ENCODE measurements around the gene JAKMIP2. TPM values are rescaled to one million over a fixed set of nuclear protein-coding genes. Genes with fewer than 3 reads are reported as not detected.
"Not testable (repeated sequence)": the region's sequence is repeated elsewhere in the genome, so short reads cannot be mapped to it uniquely, and the experiment has no call there.

JAKMIP2 gene
- total RNA-seq, 4 donors from 2014 or later = 2.1 TPM; not detected in 2

DNA sequence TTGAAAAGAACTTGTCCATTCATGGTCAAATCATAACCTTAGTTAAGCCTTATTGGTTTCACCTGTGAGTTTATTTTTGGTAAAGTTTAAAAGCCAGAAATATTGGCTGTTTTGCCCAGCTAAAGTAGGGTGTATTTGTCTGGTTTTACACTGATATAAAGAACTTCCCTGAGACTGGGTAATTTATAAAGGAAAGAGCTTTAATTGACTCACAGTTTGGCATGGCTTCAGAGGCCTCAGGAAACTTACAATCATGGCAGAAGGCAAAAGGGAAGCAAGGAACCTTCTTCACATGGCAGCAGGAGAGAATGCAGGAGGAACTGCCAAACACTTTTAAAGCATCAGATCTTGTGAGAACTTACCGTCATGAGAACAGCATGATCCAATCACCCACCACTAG lies 55.3 kb downstream of the JAKMIP2 start:
- Histone ChIP-seq H3K27me3 (no peaks in the 10 kb centered on the region), H3K36me3 (no peaks in the 10 kb centered on the region), H3K9me3 (no peaks in the 10 kb centered on the region), H3K4me1 (no peaks in the 10 kb centered on the region), H3K4me3 (no peak overlapping the region), H3K27ac (no peak overlapping the region)
- DNase-seq = no peak
- TF ChIP-seq POLR2A (IDR thresholded peaks at IDR 0.05) = no peak
- TF ChIP-seq, protein P1, sequence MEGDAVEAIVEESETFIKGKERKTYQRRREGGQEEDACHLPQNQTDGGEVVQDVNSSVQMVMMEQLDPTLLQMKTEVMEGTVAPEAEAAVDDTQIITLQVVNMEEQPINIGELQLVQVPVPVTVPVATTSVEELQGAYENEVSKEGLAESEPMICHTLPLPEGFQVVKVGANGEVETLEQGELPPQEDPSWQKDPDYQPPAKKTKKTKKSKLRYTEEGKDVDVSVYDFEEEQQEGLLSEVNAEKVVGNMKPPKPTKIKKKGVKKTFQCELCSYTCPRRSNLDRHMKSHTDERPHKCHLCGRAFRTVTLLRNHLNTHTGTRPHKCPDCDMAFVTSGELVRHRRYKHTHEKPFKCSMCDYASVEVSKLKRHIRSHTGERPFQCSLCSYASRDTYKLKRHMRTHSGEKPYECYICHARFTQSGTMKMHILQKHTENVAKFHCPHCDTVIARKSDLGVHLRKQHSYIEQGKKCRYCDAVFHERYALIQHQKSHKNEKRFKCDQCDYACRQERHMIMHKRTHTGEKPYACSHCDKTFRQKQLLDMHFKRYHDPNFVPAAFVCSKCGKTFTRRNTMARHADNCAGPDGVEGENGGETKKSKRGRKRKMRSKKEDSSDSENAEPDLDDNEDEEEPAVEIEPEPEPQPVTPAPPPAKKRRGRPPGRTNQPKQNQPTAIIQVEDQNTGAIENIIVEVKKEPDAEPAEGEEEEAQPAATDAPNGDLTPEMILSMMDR (IDR thresholded peaks at IDR 0.05) = no peak

DNA sequence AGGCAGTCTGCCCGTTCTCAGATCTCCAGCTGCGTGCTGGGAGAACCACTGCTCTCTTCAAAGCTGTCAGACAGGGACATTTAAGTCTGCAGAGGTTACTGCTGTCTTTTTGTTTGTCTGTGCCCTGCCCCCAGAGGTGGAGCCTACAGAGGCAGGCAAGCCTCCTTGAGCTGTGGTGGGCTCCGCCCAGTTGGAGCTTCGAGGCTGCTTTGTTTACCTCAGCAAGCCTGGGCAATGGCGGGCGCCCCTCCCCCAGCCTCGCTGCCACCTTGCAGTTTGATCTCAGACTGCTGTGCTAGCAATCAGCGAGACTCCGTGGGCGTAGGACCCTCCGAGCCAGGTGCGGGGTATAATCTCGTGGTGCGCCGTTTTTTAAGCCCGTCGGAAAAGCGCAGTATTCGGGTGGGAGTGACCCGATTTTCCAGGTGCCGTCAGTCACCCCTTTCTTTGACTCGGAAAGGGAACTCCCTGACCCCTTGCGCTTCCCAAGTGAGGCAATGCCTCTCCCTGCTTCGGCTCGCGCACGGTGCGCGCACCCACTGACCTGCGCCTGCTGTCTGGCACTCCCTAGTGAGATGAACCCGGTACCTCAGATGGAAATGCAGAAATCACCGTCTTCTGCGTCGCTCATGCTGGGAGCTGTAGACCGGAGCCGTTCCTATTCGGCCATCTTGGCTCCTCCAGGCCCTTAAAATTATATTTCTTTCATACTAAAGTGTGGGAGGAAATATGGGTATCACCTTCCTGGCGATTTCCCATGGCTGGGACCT lies 61.2 kb downstream of the JAKMIP2 start:
- not testable (repeated sequence) for H3K27ac ChIP-seq, H3K4me1 ChIP-seq, H3K36me3 ChIP-seq, H3K9me3 ChIP-seq, H3K4me3 ChIP-seq, H3K27me3 ChIP-seq, DNase-seq

DNA sequence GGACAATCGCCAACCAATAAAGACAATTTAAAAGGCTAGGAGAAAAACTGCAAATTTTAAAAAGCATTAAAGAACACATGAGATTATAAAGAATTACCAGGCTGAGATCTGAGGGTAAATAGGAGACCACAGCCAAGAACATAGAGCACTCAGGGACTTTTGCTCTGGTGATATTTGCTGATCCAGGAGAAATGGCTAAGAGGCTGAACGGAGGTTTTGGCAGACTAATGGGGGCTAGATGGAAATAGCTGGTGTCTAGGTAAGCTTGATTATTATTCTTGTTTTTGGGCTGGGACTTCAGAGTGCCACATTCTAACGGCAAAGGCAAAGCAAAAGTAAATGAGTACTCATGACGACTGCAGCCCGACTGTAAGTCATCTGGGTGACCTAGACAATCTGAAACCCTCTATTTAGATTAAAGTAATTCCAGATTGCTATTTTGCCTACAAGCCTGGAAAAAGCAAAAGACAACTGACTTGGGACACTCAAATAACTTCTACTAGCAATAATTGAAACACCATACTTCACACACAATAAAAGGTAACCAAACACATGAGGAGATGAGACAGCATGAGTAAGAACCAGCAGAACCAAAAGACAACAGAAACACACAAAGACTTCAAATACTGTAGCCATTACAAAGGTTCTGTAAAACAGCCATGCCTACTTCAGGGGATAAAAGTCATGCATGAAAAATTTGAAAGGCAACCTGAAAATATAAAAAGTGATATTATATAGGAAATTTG lies 68.8 kb downstream of the JAKMIP2 start:
- Histone ChIP-seq H3K9me3 (no peaks in the 10 kb centered on the region), H3K27me3 (no peaks in the 10 kb centered on the region), H3K4me1 (no peaks in the 10 kb centered on the region), H3K27ac (no peak overlapping the region), H3K36me3 (no peaks in the 10 kb centered on the region), H3K4me3 (no peak overlapping the region)
- no peak for DNase-seq
- TF ChIP-seq, protein P1 (IDR thresholded peaks at IDR 0.05) = no peak
- no peak for TF ChIP-seq POLR2A (IDR thresholded peaks at IDR 0.05)

DNA sequence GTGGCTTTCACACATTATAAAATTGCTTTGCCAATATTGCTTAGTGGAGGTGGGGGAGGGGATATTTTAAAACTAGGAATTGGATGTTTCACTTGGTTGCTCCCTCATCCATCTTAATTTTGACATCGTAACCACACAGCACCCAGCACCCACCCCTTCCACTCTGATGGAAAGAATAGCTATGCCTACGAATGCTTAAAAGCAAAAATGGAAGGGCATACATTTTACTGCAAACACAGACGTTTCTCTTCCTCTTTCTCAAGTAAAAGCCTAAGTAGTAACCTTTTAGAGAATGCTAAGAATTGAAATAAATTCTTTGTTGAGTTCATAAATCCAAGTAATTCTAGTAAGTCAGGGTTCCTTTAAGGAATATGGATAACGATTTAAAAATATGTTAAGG lies 69.9 kb downstream of the JAKMIP2 start:
- H3K27ac ChIP-seq = no peak overlapping the region
- no peaks in the 10 kb centered on the region for H3K36me3 ChIP-seq
- H3K9me3 ChIP-seq = no peaks in the 10 kb centered on the region
- DNase-seq = no peak
- TF ChIP-seq POLR2A (IDR thresholded peaks at IDR 0.05) = no peak
- TF ChIP-seq, protein P1 (IDR thresholded peaks at IDR 0.05) = no peak
- H3K27me3 ChIP-seq = no peaks in the 10 kb centered on the region
- H3K4me1 ChIP-seq = no peaks in the 10 kb centered on the region
- no peak overlapping the region for H3K4me3 ChIP-seq

DNA sequence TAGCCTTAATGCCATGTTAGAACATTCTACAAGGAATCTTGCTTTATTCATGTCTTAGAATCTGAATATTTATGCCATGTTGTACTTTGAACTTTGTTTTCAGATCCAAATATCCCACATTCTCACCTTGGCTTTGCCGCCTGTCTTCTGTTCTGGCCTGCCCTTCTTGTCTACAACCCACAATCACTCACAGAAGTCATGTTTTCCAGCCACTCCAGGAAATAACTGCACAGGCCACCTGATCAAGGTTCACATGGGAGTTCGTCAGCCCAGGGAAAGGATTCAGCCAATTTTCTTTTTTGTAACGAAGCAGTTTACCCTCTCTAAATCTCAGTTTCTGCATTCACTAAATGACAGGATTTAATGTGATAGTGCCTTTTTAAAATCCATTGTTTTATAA lies 70.5 kb downstream of the JAKMIP2 start:
- H3K9me3 ChIP-seq = no peaks in the 10 kb centered on the region
- H3K36me3 ChIP-seq = no peaks in the 10 kb centered on the region
- H3K4me3 ChIP-seq = no peak overlapping the region
- no peaks in the 10 kb centered on the region for H3K4me1 ChIP-seq
- no peak overlapping the region for H3K27ac ChIP-seq
- no peak for TF ChIP-seq POLR2A (IDR thresholded peaks at IDR 0.05)
- TF ChIP-seq, protein P1 (IDR thresholded peaks at IDR 0.05) = no peak
- no peak for DNase-seq
- no peaks in the 10 kb centered on the region for H3K27me3 ChIP-seq

DNA sequence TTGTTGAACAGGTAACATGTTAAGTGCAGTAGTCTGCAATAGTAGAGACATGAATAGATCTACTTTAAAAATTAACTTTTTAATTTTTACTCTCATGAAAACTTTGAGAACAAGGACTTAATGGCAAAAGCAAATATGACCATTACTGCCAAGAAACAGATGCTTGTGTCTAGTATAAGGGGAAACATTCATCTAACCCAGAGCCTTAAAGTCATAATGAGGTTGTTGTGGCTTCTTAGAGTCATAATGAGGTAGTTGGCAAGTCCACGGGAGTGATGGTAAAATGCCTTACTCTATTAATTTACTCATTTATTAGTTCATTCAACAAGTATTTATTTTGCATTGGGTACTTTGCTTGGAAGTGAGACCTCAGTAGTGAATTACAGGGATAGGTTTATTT lies 71.5 kb downstream of the JAKMIP2 start:
- Histone ChIP-seq H3K4me3 (no peak overlapping the region), H3K36me3 (no peaks in the 10 kb centered on the region), H3K27ac (no peak overlapping the region), H3K9me3 (no peaks in the 10 kb centered on the region), H3K4me1 (no peaks in the 10 kb centered on the region), H3K27me3 (no peaks in the 10 kb centered on the region)
- no peak for DNase-seq
- TF ChIP-seq, protein P1 (IDR thresholded peaks at IDR 0.05) = no peak
- TF ChIP-seq POLR2A (IDR thresholded peaks at IDR 0.05) = no peak

Data from Peyer's patch (tissue), 4 donors.